NCI-H510A (cell line): ENCODE results near the gene ATN1.
A peak's percentile ranks its signal among the peaks of the same experiment; 100 is the strongest.

Experiments
- DNase-seq: peaks from one replicate; lab custom pipeline; 2025; lab: John Stamatoyannopoulos, UW

Gene ATN1

GRCh38 chr12:6928703-6929407 is 1.1 kb downstream of the ATN1 start:
- DNase-seq: no peak

- no peak for DNase-seq
Observed at GRCh38 chr12:6929466-6930452, 2.0 kb downstream of the ATN1 start.

- DNase-seq: no peak
Observed at GRCh38 chr12:6932766-6933165, 5.0 kb downstream of the ATN1 start.

GRCh38 chr12:6934110-6934509 is 6.4 kb downstream of the ATN1 start:
- no peak for DNase-seq

- no peak for DNase-seq
Observed at GRCh38 chr12:6935371-6936193, 7.8 kb downstream of the ATN1 start.

GRCh38 chr12:6936194-6936635 is 8.5 kb downstream of the ATN1 start:
- DNase-seq: no peak

- no peak for DNase-seq
Observed at GRCh38 chr12:6936636-6937480, 9.1 kb downstream of the ATN1 start.

- peak; percentile 91 for DNase-seq
Observed at GRCh38 chr12:6937481-6938352, 10.0 kb downstream of the ATN1 start.

- DNase-seq: no peak
Observed at GRCh38 chr12:6938353-6939190, 10.8 kb downstream of the ATN1 start.

GRCh38 chr12:6939191-6939540 is 11.4 kb downstream of the ATN1 start:
- no peak for DNase-seq

- no peak for DNase-seq
Observed at GRCh38 chr12:6941267-6941666, 13.5 kb downstream of the ATN1 start.

GRCh38 chr12:6941782-6942181 is 14.0 kb downstream of the ATN1 start:
- no peak for DNase-seq

GRCh38 chr12:6942331-6942665 is 14.5 kb downstream of the ATN1 start:
- DNase-seq: no peak

GRCh38 chr12:6943389-6943721 is 15.6 kb downstream of the ATN1 start:
- DNase-seq: peak; percentile 57

- DNase-seq: peak; percentile 65
Observed at GRCh38 chr12:6943722-6944380, 16.1 kb downstream of the ATN1 start, which contains the start of the genes C12orf57 and RNU7-1. Gene C12orf57 (plus strand): TSS chr12:6944022. CDS start chr12:6944122, 100 bp downstream. Gene RNU7-1 (plus strand): TSS chr12:6943816.

- peak; percentile 82 for DNase-seq
Observed at GRCh38 chr12:6944381-6945186, 16.8 kb downstream of the ATN1 start.

GRCh38 chr12:6945613-6946012 is 17.9 kb downstream of the ATN1 start:
- no peak for DNase-seq
